BE2C (cell line): ENCODE results near the gene LYST.

Experiments used
- DNase-seq: peaks from one replicate; pipeline ENCODE4 v3.0.0-alpha.2; 2020
- H3K27me3 ChIP-seq: fragments of 250-450 bp; sonication (Bioruptor Pico); 2 replicates; pipeline ENCODE4 v1.5.1; 2020; ENCODE audit warnings: mild to moderate bottlenecking
- H3K36me3 ChIP-seq: fragments of 250-450 bp; sonication (Bioruptor Pico); 2 replicates; pipeline ENCODE4 v1.5.1; 2020; ENCODE audit warnings: mild to moderate bottlenecking
- H3K4me1 ChIP-seq: fragments of 250-450 bp; sonication (Bioruptor Pico); 2 replicates; pipeline ENCODE4 v1.5.1; 2020
- H3K4me3 ChIP-seq: 2 replicates; pipeline ENCODE4 v1.5.1; 2011; ENCODE audit warnings: low read depth, low read length
- H3K9me3 ChIP-seq: fragments of 250-450 bp; sonication (Bioruptor Pico); 2 replicates; pipeline ENCODE4 v1.5.1; 2020
- CTCF ChIP-seq: IDR thresholded peaks from 2 replicates; pipeline ENCODE4 v1.5.1; 2012; ENCODE audit warnings: mild to moderate bottlenecking, low read depth, low read length

The LYST gene

GRCh38 chr1:235822685-235823084, 44.0 kb downstream of the LYST start:
- H3K4me1 ChIP-seq, result no peaks in the 10 kb centered on the region
- no peaks in the 10 kb centered on the region for H3K9me3 ChIP-seq
- TF ChIP-seq CTCF, result no peak
- H3K36me3 ChIP-seq, result no peaks in the 10 kb centered on the region
- no peaks in the 10 kb centered on the region for H3K27me3 ChIP-seq
- no peak for DNase-seq
- no peak overlapping the region for H3K4me3 ChIP-seq

GRCh38 chr1:235821361-235821981, 45.2 kb downstream of the LYST start:
- H3K9me3 ChIP-seq, result no peaks in the 10 kb centered on the region
- no peaks in the 10 kb centered on the region for H3K27me3 ChIP-seq
- H3K4me1 ChIP-seq, result 0 out of 2 replicates have a peak, but pooled peaks cover 2% of the 10 kb centered on the region
- H3K36me3 ChIP-seq, result no peaks in the 10 kb centered on the region
- H3K4me3 ChIP-seq, result no peak overlapping the region
- no peak for DNase-seq
- TF ChIP-seq CTCF, result no peak

- Histone ChIP-seq H3K4me1 (0 out of 2 replicates have a peak, but pooled peaks cover 2% of the 10 kb centered on the region), H3K4me3 (no peak overlapping the region), H3K27me3 (no peaks in the 10 kb centered on the region), H3K36me3 (no peaks in the 10 kb centered on the region), H3K9me3 (no peaks in the 10 kb centered on the region)
- no peak for TF ChIP-seq CTCF
- no peak for DNase-seq
Measured at GRCh38 chr1:235820061-235820460, 46.6 kb downstream of the LYST start.

- H3K27me3 ChIP-seq, result no peaks in the 10 kb centered on the region
- H3K4me1 ChIP-seq, result 0 out of 2 replicates have a peak, but pooled peaks cover 2% of the 10 kb centered on the region
- no peak for TF ChIP-seq CTCF
- H3K4me3 ChIP-seq, result no peak overlapping the region
- H3K36me3 ChIP-seq, result no peaks in the 10 kb centered on the region
- no peaks in the 10 kb centered on the region for H3K9me3 ChIP-seq
- DNase-seq, result no peak
Measured at GRCh38 chr1:235818632-235819136, 48.0 kb downstream of the LYST start.

- 0 out of 2 replicates have a peak, but pooled peaks cover 2% of the 10 kb centered on the region for H3K4me1 ChIP-seq
Measured at GRCh38 chr1:235817101-235817728, 49.5 kb downstream of the LYST start.

More at GRCh38 chr1:235817101-235817728, 49.5 kb downstream of the LYST start:
- no peak for TF ChIP-seq CTCF
- Histone ChIP-seq H3K4me3 (no peak overlapping the region), H3K9me3 (no peaks in the 10 kb centered on the region), H3K27me3 (no peaks in the 10 kb centered on the region), H3K36me3 (no peaks in the 10 kb centered on the region)
- DNase-seq, result no peak
